ENCODE measurements around the gene UBR1. TPM values are rescaled to one million over a fixed set of nuclear protein-coding genes. Genes with fewer than 3 reads are reported as not detected.
"Not testable (repeated sequence)": the region's sequence is repeated elsewhere in the genome, so short reads cannot be mapped to it uniquely, and the experiment has no call there.

UBR1 gene
- total RNA-seq, 4 donors from 2014 or later = 21.3 to 108 (median 34.2) TPM

- TF ChIP-seq CTCF (IDR thresholded peaks at IDR 0.05) (no peak), EP300 (IDR thresholded peaks at IDR 0.05; ENCODE audit: low read depth) (no peak), POLR2AphosphoS5 (IDR thresholded peaks at IDR 0.05) (no peak), POLR2A (IDR thresholded peaks at IDR 0.05) (no peak)
- no peaks in the 10 kb centered on the region for H3K4me1 ChIP-seq
- in situ Hi-C loops (cut with MboI; ENCODE audit: low pct_ligation_motif_present in 1 of 4, low pct_unique_long_range_greater_than_20kb in 1 of 4, low sequenced_read_pairs in 3 of 4) (no loop called here), intact Hi-C loops (cut with DNase I; ENCODE audit: low total_unique reads) (no loop called here)
- H3K36me3 ChIP-seq = peaks cover 0 to 59% (median 12%) of the 10 kb centered on the region in 4 donors
- no peaks in the 10 kb centered on the region for H3K9me3 ChIP-seq
- H3K27ac ChIP-seq = no peak overlapping the region
- no peaks in the 10 kb centered on the region for H3K27me3 ChIP-seq
- H3K4me3 ChIP-seq = no peak overlapping the region
- no peak for DNase-seq
These were observed 76.4 kb downstream of the UBR1 start for GRCh38 chr15:43029476-43029875.

DNA sequence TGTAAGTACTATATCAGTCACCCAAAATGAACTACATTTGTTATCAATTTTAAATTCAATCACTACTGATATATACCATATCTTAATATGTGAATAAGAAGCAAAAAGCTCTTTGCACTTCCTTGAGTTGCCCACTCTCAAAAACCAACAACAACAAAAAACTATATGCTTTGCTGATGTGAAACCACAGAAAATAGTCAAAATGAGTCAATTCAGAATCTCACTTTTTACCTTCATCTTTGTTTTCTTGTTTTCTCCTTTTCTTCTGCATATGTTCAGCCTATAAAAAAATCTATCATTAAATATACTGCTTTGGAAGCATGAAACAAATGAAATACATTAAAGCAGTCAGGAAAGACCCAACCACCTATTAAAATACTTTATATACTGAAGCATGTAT lies 80.7 kb downstream of the UBR1 start:
- Histone ChIP-seq H3K27ac (no peak overlapping the region), H3K4me3 (no peak overlapping the region), H3K9me3 (no peaks in the 10 kb centered on the region), H3K4me1 (no peaks in the 10 kb centered on the region), H3K27me3 (no peaks in the 10 kb centered on the region), H3K36me3 (peaks cover 0 to 72% (median 29%) of the 10 kb centered on the region in 4 donors)
- DNase-seq = no peak
- in situ Hi-C loops (cut with MboI; ENCODE audit: low pct_ligation_motif_present in 1 of 4, low pct_unique_long_range_greater_than_20kb in 1 of 4, low sequenced_read_pairs in 3 of 4) = no loop called here
- intact Hi-C loops (cut with DNase I; ENCODE audit: low total_unique reads) = no loop called here
- TF ChIP-seq EP300 (IDR thresholded peaks at IDR 0.05; ENCODE audit: low read depth) = no peak
- TF ChIP-seq CTCF (IDR thresholded peaks at IDR 0.05) = no peak
- TF ChIP-seq POLR2A (IDR thresholded peaks at IDR 0.05) = no peak

- peaks cover 0 to 25% (median 13%) of the 10 kb centered on the region in 4 donors for H3K36me3 ChIP-seq
- intact Hi-C loops (cut with DNase I; ENCODE audit: low total_unique reads); H3K9me3 ChIP-seq; in situ Hi-C loops (cut with MboI; ENCODE audit: low pct_ligation_motif_present in 1 of 4, low pct_unique_long_range_greater_than_20kb in 1 of 4, low sequenced_read_pairs in 3 of 4); H3K27ac ChIP-seq; H3K4me3 ChIP-seq; DNase-seq; H3K27me3 ChIP-seq; H3K4me1 ChIP-seq: not testable (repeated sequence)
- 97% methylated on average over 10 of the region's 31 CpGs; no CpG with 5 or more reads in 1 of the 2 donors for WGBS, 2 donors (ENCODE audit: low coverage in 1 of 2)
These were observed 91.2 kb downstream of the UBR1 start for GRCh38 chr15:43014671-43015070.

- WGBS, 2 donors (ENCODE audit: low coverage in 1 of 2) = 97% methylated on average over 3 of the region's 3 CpGs; no CpG with 5 or more reads in 1 of the 2 donors
- peaks cover 0 to 52% (median 21%) of the 10 kb centered on the region in 4 donors for H3K36me3 ChIP-seq
These were observed 96.6 kb downstream of the UBR1 start for GRCh38 chr15:43009206-43009605.

DNA sequence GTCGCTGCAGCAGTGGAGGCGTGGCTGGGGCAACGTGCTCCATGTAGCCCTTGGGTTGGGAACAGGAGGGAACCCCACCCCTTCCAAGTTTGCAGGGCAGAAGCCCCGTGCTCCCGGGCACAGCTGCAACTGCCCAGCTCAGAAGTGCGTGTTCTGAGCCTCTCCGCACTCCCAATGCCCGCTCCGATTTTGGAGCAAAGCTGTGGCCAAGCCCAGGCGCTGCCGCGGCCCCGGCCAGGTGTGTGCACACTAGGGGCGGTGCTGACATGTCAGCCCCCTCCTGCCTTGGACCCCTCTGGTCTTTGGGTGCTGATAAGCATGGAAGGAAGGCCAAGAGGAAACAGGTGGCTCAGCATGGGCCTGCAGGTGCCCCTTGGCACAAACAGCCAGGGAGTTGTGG lies 97.7 kb downstream of the UBR1 start:
- no peak for TF ChIP-seq POLR2AphosphoS5 (IDR thresholded peaks at IDR 0.05)
- no peak for TF ChIP-seq EP300 (IDR thresholded peaks at IDR 0.05; ENCODE audit: low read depth)
- no peak for TF ChIP-seq POLR2A (IDR thresholded peaks at IDR 0.05)
- TF ChIP-seq CTCF (IDR thresholded peaks at IDR 0.05) = no peak
- no peak for DNase-seq
- Histone ChIP-seq H3K27me3 (no peaks in the 10 kb centered on the region), H3K36me3 (peaks cover 0 to 56% (median 21%) of the 10 kb centered on the region in 4 donors), H3K4me1 (no peaks in the 10 kb centered on the region), H3K27ac (no peak overlapping the region), H3K9me3 (no peaks in the 10 kb centered on the region), H3K4me3 (no peak overlapping the region)
- in situ Hi-C loops (cut with MboI; ENCODE audit: low pct_ligation_motif_present in 1 of 4, low pct_unique_long_range_greater_than_20kb in 1 of 4, low sequenced_read_pairs in 3 of 4) (no loop called here), intact Hi-C loops (cut with DNase I; ENCODE audit: low total_unique reads) (no loop called here)
- 98% methylated on average over 13 of the region's 14 CpGs; no CpG with 5 or more reads in 1 of the 2 donors for WGBS, 2 donors (ENCODE audit: low coverage in 1 of 2)

More at GRCh38 chr15:43009206-43009605, 96.6 kb downstream of the UBR1 start:
- no peak overlapping the region for H3K27ac ChIP-seq
- H3K9me3 ChIP-seq = no peaks in the 10 kb centered on the region
- intact Hi-C loops (cut with DNase I; ENCODE audit: low total_unique reads) = no loop called here
- H3K27me3 ChIP-seq = no peaks in the 10 kb centered on the region
- TF ChIP-seq EP300 (IDR thresholded peaks at IDR 0.05; ENCODE audit: low read depth) = no peak
- in situ Hi-C loops (cut with MboI; ENCODE audit: low pct_ligation_motif_present in 1 of 4, low pct_unique_long_range_greater_than_20kb in 1 of 4, low sequenced_read_pairs in 3 of 4) = no loop called here
- no peaks in the 10 kb centered on the region for H3K4me1 ChIP-seq
- H3K4me3 ChIP-seq = no peak overlapping the region
- DNase-seq = no peak

Data from transverse colon (tissue), 4 donors.